ENCODE data around the gene PAPOLG.

PAPOLG gene

GRCh38 chr2:60719331-60719730 lies 36.7 kb upstream of the PAPOLG start:
- H3K27ac ChIP-seq, result no peak overlapping the region
- TF ChIP-seq CTCF (IDR thresholded peaks at IDR 0.05) (no peak), ZFX (IDR thresholded peaks at IDR 0.05; ENCODE audit: borderline replicate concordance) (no peak)

- no peak overlapping the region for H3K27ac ChIP-seq
- TF ChIP-seq CTCF (IDR thresholded peaks at IDR 0.05) (no peak), ZFX (IDR thresholded peaks at IDR 0.05; ENCODE audit: borderline replicate concordance) (no peak)
Observed at GRCh38 chr2:60725466-60725865, 30.6 kb upstream of the PAPOLG start.

GRCh38 chr2:60728855-60729254 lies 27.2 kb upstream of the PAPOLG start:
- H3K27ac ChIP-seq, result no peak overlapping the region
- TF ChIP-seq CTCF (IDR thresholded peaks at IDR 0.05) (no peak), ZFX (IDR thresholded peaks at IDR 0.05; ENCODE audit: borderline replicate concordance) (no peak)

- no peak overlapping the region for H3K27ac ChIP-seq
- TF ChIP-seq CTCF (IDR thresholded peaks at IDR 0.05), result no peak
- TF ChIP-seq ZFX (IDR thresholded peaks at IDR 0.05; ENCODE audit: borderline replicate concordance), result no peak
Observed at GRCh38 chr2:60735496-60736250, 20.4 kb upstream of the PAPOLG start.

- H3K27ac ChIP-seq, result no peak overlapping the region
- TF ChIP-seq CTCF (IDR thresholded peaks at IDR 0.05) (no peak), ZFX (IDR thresholded peaks at IDR 0.05; ENCODE audit: borderline replicate concordance) (no peak)
Observed at GRCh38 chr2:60738679-60739078, 17.4 kb upstream of the PAPOLG start.

GRCh38 chr2:60739156-60739555 lies 16.9 kb upstream of the PAPOLG start:
- TF ChIP-seq ZFX (IDR thresholded peaks at IDR 0.05; ENCODE audit: borderline replicate concordance) (no peak), CTCF (IDR thresholded peaks at IDR 0.05) (no peak)

GRCh38 chr2:60741576-60741975 lies 14.5 kb upstream of the PAPOLG start:
- no peak for TF ChIP-seq ZFX (IDR thresholded peaks at IDR 0.05; ENCODE audit: borderline replicate concordance)
- H3K27ac ChIP-seq, result no peak overlapping the region

More at GRCh38 chr2:60739156-60739555, 16.9 kb upstream of the PAPOLG start:
- no peak overlapping the region for H3K27ac ChIP-seq

GRCh38 chr2:60742419-60742818 lies 13.6 kb upstream of the PAPOLG start:
- no peak overlapping the region for H3K27ac ChIP-seq
- TF ChIP-seq CTCF (IDR thresholded peaks at IDR 0.05) (no peak), ZFX (IDR thresholded peaks at IDR 0.05; ENCODE audit: borderline replicate concordance) (no peak)
